Naive thymus-derived CD8-positive, alpha-beta T cell (primary cell): Measurements from ENCODE around the gene INTS1. TPM values are rescaled to one million over a fixed set of nuclear protein-coding genes. Genes with fewer than 3 reads are reported as not detected.

Source experiments
- ATAC-seq, 2 donors: fragments of 150-1000 bp; cut with Tn5 transposase in 1 of 2; sonication (Bioruptor Pico), chemical (Tn5 transposase) in 1 of 2; 1 replicate in 1 of 2; 2 replicates in 1 of 2; pipeline ENCODE4 v1.10.0; 2021; ENCODE audit warnings: mild to moderate bottlenecking in 2 of 2, moderate library complexity in 2 of 2
- POLR2A ChIA-PET: fragments of 350-600 bp; sonication (Branson Sonifier 250); formaldehyde crosslinking; loops from one replicate; lab custom pipeline; 2021; ENCODE audit warnings: antibody characterized with exemption; lab: Charles Lee
- DNase-seq, 10 donors: peaks; one replicate each; pipeline versions ENCODE4 v3.0.0 to v3.0.0-alpha.2; 2020 to 2022
- H3K27ac Mint-ChIP-seq, 10 donors: one replicate each; pipeline ENCODE4 v1.8.0; 2020 to 2022; ENCODE audit warnings: mild to moderate bottlenecking in 10 of 10, mixed read lengths in 10 of 10, moderate library complexity in 4 of 10, inconsistent platforms in 1 of 10
- H3K27me3 Mint-ChIP-seq, 5 donors: one replicate each; pipeline ENCODE4 v1.8.0; 2021 to 2022; ENCODE audit warnings: mixed read lengths in 5 of 5
- H3K36me3 Mint-ChIP-seq, 3 donors: one replicate each; pipeline ENCODE4 v1.8.0; 2020 to 2022; ENCODE audit warnings: mixed read lengths in 3 of 3, mild to moderate bottlenecking in 2 of 3, inconsistent platforms in 1 of 3
- H3K4me1 Mint-ChIP-seq, 4 donors: one replicate each; pipeline ENCODE4 v1.8.0; 2021 to 2022; ENCODE audit warnings: mixed read lengths in 4 of 4
- H3K4me3 Mint-ChIP-seq, 10 donors: one replicate each; pipeline ENCODE4 v1.8.0; 2020 to 2022; ENCODE audit warnings: mild to moderate bottlenecking in 10 of 10, mixed read lengths in 10 of 10, moderate library complexity in 6 of 10, inconsistent platforms in 1 of 10
- H3K9me3 Mint-ChIP-seq, 9 donors: one replicate each; pipeline ENCODE4 v1.8.0; 2020 to 2022; ENCODE audit warnings: mixed read lengths in 9 of 9, mild to moderate bottlenecking in 3 of 9, inconsistent platforms in 1 of 9, moderate library complexity in 1 of 9
- polyA plus RNA-seq, 3 donors: library from polyadenylated mRNA; unstranded; fragments of 300-500 nt; fragmentation: Illumina TruSeq; gene quantifications; one replicate each; pipeline ENCODE4 v1.2.3, GENCODE V29; 2021
- total RNA-seq, 8 experiments: library from RNA in 2 of 8; stranded (reverse) in 2 of 8; gene quantifications; one replicate each; pipeline ENCODE4 v1.2.3 and lab custom pipeline; 2021 to 2026

Gene INTS1
- total and polyA plus RNA-seq, 5 experiments from 2014 or later = 9.1 to 136 (median 24.6) TPM

DNA sequence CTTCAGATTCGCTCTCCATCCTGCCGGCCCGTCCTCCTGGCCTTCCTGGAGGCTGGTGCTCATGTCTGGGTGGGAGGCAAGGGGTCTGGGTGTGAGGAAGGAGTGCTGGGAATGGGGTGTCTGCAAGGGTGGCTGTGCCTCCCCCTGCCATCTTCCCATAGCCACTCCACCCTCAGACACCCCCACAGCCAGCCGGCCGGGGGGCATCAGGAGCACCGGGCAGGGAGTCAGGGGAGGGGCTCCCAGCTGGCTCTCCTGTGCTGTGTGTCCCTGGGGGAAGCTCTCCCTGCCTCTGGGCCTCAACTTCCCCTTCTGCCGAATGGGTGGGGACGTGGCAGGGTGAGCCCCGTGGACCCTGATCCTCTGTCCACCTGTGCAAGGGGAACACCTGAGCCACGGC is 63.6 kb downstream of the INTS1 start:
- ATAC-seq = no peak
- POLR2A ChIA-PET = interaction anchor here (1.0 kb wide), 1 partner anchor 9 kb away, joined by 4 read pairs; no protein-coding TSS in a partner anchor
- Mint-ChIP-seq H3K4me1 (no peaks in the 10 kb centered on the region), H3K9me3 (no peaks in the 10 kb centered on the region), H3K27ac (no peak overlapping the region), H3K36me3 (no peaks in the 10 kb centered on the region), H3K27me3 (no peaks in the 10 kb centered on the region), H3K4me3 (no peak overlapping the region)
- no peak for DNase-seq

- no peak for ATAC-seq
- H3K27ac Mint-ChIP-seq = no peak overlapping the region
- H3K36me3 Mint-ChIP-seq = no peaks in the 10 kb centered on the region
- no peaks in the 10 kb centered on the region for H3K9me3 Mint-ChIP-seq
- POLR2A ChIA-PET = no interaction called here
- no peak for DNase-seq
- H3K27me3 Mint-ChIP-seq = no peaks in the 10 kb centered on the region
- H3K4me1 Mint-ChIP-seq = no peaks in the 10 kb centered on the region
- H3K4me3 Mint-ChIP-seq = no peak overlapping the region
Observed at GRCh38 chr7:1439373-1440363, 64.5 kb downstream of the INTS1 start.

DNA sequence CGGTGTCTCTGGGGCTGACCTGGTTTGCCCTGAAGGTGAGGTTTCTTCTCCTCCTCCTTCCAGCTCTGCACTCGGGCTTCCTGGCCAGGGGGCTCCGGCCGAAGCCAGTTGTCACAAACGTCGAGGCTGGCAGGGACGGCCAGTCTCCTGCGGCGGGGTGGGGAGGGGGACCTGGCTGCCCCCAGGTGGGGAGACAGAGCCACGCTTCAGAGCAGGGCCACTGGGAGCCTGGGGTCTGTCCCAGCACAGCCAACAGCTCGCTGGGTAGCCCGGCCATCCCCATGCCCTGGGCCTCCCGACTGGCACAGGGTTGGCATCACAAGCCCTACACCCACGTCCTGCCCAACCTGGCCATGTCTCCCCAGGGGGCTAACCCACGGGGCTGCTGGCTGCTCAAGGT is 65.4 kb downstream of the INTS1 start:
- no peaks in the 10 kb centered on the region for H3K9me3 Mint-ChIP-seq

DNA sequence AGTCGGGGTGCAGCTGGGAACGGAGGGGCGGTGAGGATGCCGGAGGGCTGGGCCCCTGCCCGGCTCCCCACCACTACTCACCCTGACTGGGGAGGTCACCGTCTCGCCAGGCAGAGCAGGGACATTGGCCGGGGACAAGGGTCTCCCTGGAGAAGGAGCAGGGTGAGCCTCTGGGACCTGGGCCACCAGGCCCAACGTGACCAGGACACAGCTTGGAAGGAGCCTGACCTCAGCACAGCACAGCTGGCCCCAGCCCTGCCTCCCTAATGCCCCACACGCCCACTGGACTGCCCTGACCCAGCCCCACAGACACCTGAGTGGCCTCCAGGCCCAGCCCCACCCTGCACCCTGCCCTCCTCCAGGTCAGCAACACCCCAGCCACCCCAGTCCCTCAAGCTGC is 66.0 kb downstream of the INTS1 start:
- Mint-ChIP-seq H3K4me1 (no peaks in the 10 kb centered on the region), H3K4me3 (no peak overlapping the region), H3K27me3 (no peaks in the 10 kb centered on the region), H3K36me3 (no peaks in the 10 kb centered on the region), H3K27ac (no peak overlapping the region), H3K9me3 (no peaks in the 10 kb centered on the region)
- ATAC-seq (no peak), DNase-seq (no peak)
- POLR2A ChIA-PET = no interaction called here

More for the DNA sequence above, 65.4 kb downstream of the INTS1 start:
- H3K4me1 Mint-ChIP-seq = no peaks in the 10 kb centered on the region
- H3K27ac Mint-ChIP-seq = no peak overlapping the region
- DNase-seq (no peak), ATAC-seq (no peak)
- POLR2A ChIA-PET = interaction anchor here (0.5 to 0.7 kb wide), 2 partner anchors 13 to 242 kb away, joined by 3 read pairs; no protein-coding TSS in a partner anchor
- no peaks in the 10 kb centered on the region for H3K27me3 Mint-ChIP-seq
- H3K36me3 Mint-ChIP-seq = no peaks in the 10 kb centered on the region
- no peak overlapping the region for H3K4me3 Mint-ChIP-seq

DNA sequence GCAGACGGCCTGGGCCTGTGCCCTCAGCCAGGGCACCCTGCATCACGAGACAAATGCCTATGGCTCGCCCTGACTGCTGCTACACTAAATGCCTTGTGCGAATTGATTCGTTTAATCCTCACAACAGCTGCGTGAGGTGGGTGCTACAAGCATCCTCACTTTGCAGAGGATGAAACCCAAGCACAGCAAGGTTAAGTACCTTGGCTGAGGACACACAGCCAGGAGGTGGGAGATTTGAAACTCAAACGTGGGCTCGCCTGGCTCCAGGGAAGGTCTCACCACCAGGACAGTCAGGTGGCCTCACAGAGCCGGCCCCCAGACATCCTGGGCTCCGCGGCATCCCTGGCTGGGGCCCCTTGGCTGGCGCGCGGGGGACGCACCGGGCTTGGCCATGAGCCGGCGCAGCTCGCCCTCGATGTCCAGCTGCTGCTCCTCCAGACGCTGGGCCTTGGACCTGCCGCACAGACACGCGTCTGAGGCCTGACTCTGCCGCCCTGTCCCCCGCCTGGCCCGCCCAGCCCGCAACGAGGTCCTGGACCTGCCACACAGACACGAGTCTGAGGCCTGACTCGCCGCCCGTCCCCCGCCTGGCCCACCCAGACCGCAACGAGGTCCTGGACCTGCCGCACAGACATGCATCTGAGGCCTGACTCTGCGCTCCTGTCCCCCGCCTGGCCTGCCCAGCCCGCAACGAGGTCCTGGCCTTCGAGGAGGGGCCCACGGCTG is 66.9 kb downstream of the INTS1 start:
- H3K4me1 Mint-ChIP-seq = peaks cover 2 to 5% (median 2%) of the 10 kb centered on the region in 4 donors

DNA sequence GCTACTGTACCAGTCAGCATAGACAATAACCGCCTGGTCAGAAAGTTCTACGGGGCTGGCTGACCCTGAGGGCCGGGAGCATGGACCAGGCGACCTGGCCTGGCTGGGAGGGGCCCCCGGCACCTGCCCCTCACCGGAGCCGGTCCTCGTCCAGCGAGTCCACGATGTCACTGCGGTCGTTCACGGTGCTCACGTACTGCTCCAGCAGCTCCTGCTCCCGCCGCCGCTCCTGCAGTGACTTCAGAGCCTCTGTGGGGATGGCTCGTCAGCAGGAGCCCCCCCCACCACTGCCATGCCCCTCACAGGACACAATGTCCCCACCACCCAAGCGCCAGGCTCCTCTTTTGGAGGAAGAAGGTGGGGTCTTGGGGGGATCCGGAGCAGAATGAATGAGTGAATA is 67.6 kb downstream of the INTS1 start:
- no peaks in the 10 kb centered on the region for H3K36me3 Mint-ChIP-seq
- H3K27ac Mint-ChIP-seq = no peak overlapping the region
- peaks cover 2 to 7% (median 2%) of the 10 kb centered on the region in 4 donors for H3K4me1 Mint-ChIP-seq
- H3K4me3 Mint-ChIP-seq = no peak overlapping the region
- peaks cover 2 to 9% (median 4%) of the 10 kb centered on the region in 5 donors for H3K27me3 Mint-ChIP-seq
- no peaks in the 10 kb centered on the region for H3K9me3 Mint-ChIP-seq
- POLR2A ChIA-PET = no interaction called here
- ATAC-seq (no peak), DNase-seq (no peak)

More for the DNA sequence above, 66.9 kb downstream of the INTS1 start:
- Mint-ChIP-seq H3K36me3 (no peaks in the 10 kb centered on the region), H3K27me3 (peaks cover 2 to 5% (median 4%) of the 10 kb centered on the region in 5 donors), H3K27ac (no peak overlapping the region), H3K9me3 (no peaks in the 10 kb centered on the region), H3K4me3 (no peak overlapping the region)
- no peak for DNase-seq
- POLR2A ChIA-PET = no interaction called here
- no peak for ATAC-seq

DNA sequence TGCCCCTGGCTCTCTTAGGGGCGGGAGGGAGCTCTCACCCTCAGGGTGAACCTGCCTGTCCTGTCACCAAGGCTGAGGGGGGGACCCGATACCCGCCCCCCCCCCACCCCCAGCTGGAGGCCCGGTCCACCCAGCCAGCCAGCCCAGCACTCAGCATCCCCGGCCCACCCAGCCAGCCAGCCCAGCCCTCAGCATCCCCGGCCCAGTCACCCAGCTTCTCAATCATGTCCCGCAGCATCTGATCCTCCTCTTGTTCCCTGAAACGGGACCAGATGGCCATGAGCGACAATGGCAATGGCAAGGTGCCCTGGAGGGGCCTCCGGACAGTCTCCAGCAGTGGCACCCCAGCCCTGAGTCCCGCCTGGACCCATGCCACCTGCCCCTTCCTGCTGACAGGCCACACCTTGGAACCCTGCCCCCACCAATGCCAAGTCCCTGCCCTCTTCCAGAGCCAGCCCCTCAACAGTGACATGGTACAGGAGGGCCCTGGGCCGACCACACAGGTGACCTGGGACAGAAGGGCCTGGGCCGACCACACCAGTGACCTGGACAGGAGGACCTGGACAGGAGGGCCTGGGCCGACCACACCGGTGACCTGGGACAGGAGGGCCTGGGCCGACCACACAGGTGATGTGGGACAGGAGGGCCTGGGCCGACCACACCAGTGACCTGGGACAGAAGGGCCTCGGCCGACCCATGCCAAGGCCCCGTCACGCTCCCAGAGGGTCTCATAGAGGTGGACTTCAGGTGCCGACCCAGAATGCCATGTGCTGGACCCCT is 69.1 kb downstream of the INTS1 start:
- POLR2A ChIA-PET = no interaction called here
- ATAC-seq (no peak), DNase-seq (no peak)
- Mint-ChIP-seq H3K27ac (no peak overlapping the region), H3K4me1 (peaks cover 2 to 7% (median 2%) of the 10 kb centered on the region in 4 donors), H3K36me3 (no peaks in the 10 kb centered on the region), H3K9me3 (no peaks in the 10 kb centered on the region), H3K27me3 (peaks cover 2 to 14% (median 4%) of the 10 kb centered on the region in 5 donors), H3K4me3 (no peak overlapping the region)

- Mint-ChIP-seq H3K27ac (no peak overlapping the region), H3K4me1 (peaks cover 2 to 7% (median 2%) of the 10 kb centered on the region in 4 donors), H3K36me3 (no peaks in the 10 kb centered on the region), H3K27me3 (peaks cover 2 to 14% (median 4%) of the 10 kb centered on the region in 5 donors), H3K9me3 (no peaks in the 10 kb centered on the region), H3K4me3 (no peak overlapping the region)
- POLR2A ChIA-PET = no interaction called here
- ATAC-seq = no peak
- DNase-seq = no peak
Observed at GRCh38 chr7:1434165-1434718, 69.9 kb downstream of the INTS1 start.

GRCh38 chr7:1433128-1433920 is 70.9 kb downstream of the INTS1 start:
- Mint-ChIP-seq H3K36me3 (no peaks in the 10 kb centered on the region), H3K4me3 (no peak overlapping the region), H3K27ac (peak overlapping the region in 1 of 10 donors; percentile 31), H3K4me1 (peaks cover 2 to 7% (median 2%) of the 10 kb centered on the region in 4 donors), H3K9me3 (no peaks in the 10 kb centered on the region), H3K27me3 (peaks cover 2 to 14% (median 4%) of the 10 kb centered on the region in 5 donors)
- DNase-seq = no peak
- POLR2A ChIA-PET = no interaction called here
- ATAC-seq = no peak

DNA sequence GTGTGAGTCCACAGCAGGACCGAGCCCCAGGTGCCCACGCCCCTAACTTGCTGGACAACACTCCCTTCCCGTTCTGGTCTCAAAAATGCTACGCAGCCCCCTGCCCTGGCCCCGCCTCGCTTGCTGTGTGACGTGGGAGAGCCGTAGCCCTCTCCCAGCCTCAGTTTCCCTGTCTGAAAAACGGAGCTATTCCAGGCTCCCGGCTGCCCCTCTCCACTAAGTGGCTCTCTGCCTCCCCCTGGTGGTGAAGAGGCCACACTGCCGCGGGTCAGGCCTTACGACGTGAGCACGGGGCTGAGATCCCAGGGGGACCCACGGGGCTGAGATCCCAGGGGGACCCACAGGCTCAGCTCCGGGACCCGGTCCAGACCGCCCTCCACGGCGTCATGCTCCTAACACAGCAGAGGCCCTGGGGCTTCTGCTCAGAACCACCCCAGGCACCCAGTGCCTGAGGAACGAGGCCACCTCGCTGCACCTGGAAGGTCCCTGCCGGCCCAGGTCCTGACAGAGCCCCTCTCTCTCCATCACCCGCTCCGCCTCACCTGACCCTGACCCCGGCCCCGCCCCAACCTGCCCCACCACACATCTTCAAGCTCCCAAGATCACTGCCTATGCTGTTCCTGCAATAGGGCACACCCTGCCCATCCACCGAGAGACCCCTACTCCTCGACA is 71.6 kb downstream of the INTS1 start:
- ATAC-seq (peak; percentile 77 to 91), DNase-seq (peak; percentile 49 to 87 (median 76))
- H3K9me3 Mint-ChIP-seq = no peaks in the 10 kb centered on the region
- H3K27me3 Mint-ChIP-seq = peaks cover 2 to 14% (median 4%) of the 10 kb centered on the region in 5 donors
- peaks cover 2 to 7% (median 2%) of the 10 kb centered on the region in 4 donors for H3K4me1 Mint-ChIP-seq
- peak overlapping the region in 3 of 10 donors; percentile 22 to 72 (median 55) for H3K4me3 Mint-ChIP-seq
- H3K36me3 Mint-ChIP-seq = no peaks in the 10 kb centered on the region
- POLR2A ChIA-PET = no interaction called here
- H3K27ac Mint-ChIP-seq = peak overlapping the region in 3 of 10 donors; percentile 31 to 74 (median 59)
